HEK293 (cell line): ENCODE measurements around the gene TMEM92.
A peak's percentile ranks its signal among the peaks of the same experiment; 100 is the strongest.

Experiments
- CTCF ChIA-PET: fragments of 350-600 bp; formaldehyde crosslinking; extraction: SDS; loops from one replicate; lab custom pipeline; 2021; ENCODE audit warnings: antibody characterized with exemption; lab: Yijun Ruan, JAX
- POLR2A ChIA-PET: fragments of 300-600 bp; formaldehyde crosslinking; extraction: SDS; loops from one replicate; lab custom pipeline; 2020; ENCODE audit warnings: antibody characterized with exemption, inconsistent platforms; lab: Yijun Ruan, JAX
- H3K27ac ChIP-seq: fragments of 200-500 bp; sonication (Bioruptor generic); 2 replicates; pipeline ENCODE4 v1.5.1; 2014; ENCODE audit warnings: low read depth, low read length, control low read depth, inconsistent platforms; ENCODE audit errors: extremely low read depth
- H3K36me3 ChIP-seq, 2 experiments: fragments of 200-500 bp in 1 of 2; sonication (Bioruptor generic) in 1 of 2; 1 replicate in 1 of 2; 2 replicates in 1 of 2; pipeline ENCODE4 v1.5.1; 2014 to 2017; ENCODE audit warnings: inconsistent platforms in 2 of 2, low read length in 2 of 2; ENCODE audit not compliant: control insufficient read depth in 2 of 2, insufficient read depth in 1 of 2
- H3K4me1 ChIP-seq: fragments of 200-500 bp; sonication (Bioruptor generic); 2 replicates; pipeline ENCODE4 v1.5.1; 2014; ENCODE audit warnings: mild to moderate bottlenecking, low read length, inconsistent platforms; ENCODE audit not compliant: control insufficient read depth, insufficient read depth
- H3K4me3 ChIP-seq: 2 replicates; pipeline ENCODE4 v1.5.1; 2011; ENCODE audit warnings: low read depth, mild to moderate bottlenecking, control low read depth, low read length, moderate library complexity
- H3K9me3 ChIP-seq: fragments of 200-500 bp; sonication (Bioruptor generic); 2 replicates; pipeline ENCODE4 v1.5.1; 2014; ENCODE audit warnings: low read depth, low read length, inconsistent platforms; ENCODE audit not compliant: control insufficient read depth, insufficient read depth
- EGR2 ChIP-seq: fragments of 450-650 bp; formaldehyde crosslinking; IDR thresholded peaks from 2 replicates; pipeline ENCODE4 v1.5.1; 2016; ENCODE audit warnings: low read depth, missing biosample characterization, missing genetic modification characterization
- HOXD13 ChIP-seq: sonication (generic); formaldehyde crosslinking; IDR thresholded peaks from 2 replicates; pipeline ENCODE4 v1.8.0; 2022; ENCODE audit warnings: missing genetic modification reagents, borderline replicate concordance
- ZNF114 ChIP-seq: fragments of 450-650 bp; formaldehyde crosslinking; IDR thresholded peaks from 2 replicates; pipeline ENCODE4 v1.5.0; 2017; ENCODE audit warnings: missing biosample characterization, missing genetic modification characterization
- ZNF138 ChIP-seq: fragments of 450-650 bp; formaldehyde crosslinking; IDR thresholded peaks from 2 replicates; pipeline ENCODE4 v1.5.1; 2016; ENCODE audit warnings: missing biosample characterization, missing genetic modification characterization, borderline replicate concordance
- ZNF514 ChIP-seq: fragments of 450-650 bp; formaldehyde crosslinking; IDR thresholded peaks from 2 replicates; pipeline ENCODE4 v1.5.1; 2016; ENCODE audit warnings: missing biosample characterization, missing genetic modification characterization
- TF ChIP-seq, protein P1 (sequence below): fragments of 450-650 bp; formaldehyde crosslinking; IDR thresholded peaks from 2 replicates; pipeline ENCODE4 v1.5.1; 2016; ENCODE audit warnings: missing biosample characterization, missing genetic modification characterization, low read depth
- TF ChIP-seq, protein P2 (sequence below): fragments of 450-650 bp; formaldehyde crosslinking; IDR thresholded peaks from 2 replicates; pipeline ENCODE4 v1.5.1; 2016; ENCODE audit warnings: missing biosample characterization, missing genetic modification characterization
- TF ChIP-seq, protein P3 (sequence below): fragments of 450-650 bp; formaldehyde crosslinking; IDR thresholded peaks from 2 replicates; pipeline ENCODE4 v1.5.1; 2016; ENCODE audit warnings: missing biosample characterization, missing genetic modification characterization

The TMEM92 gene

DNA sequence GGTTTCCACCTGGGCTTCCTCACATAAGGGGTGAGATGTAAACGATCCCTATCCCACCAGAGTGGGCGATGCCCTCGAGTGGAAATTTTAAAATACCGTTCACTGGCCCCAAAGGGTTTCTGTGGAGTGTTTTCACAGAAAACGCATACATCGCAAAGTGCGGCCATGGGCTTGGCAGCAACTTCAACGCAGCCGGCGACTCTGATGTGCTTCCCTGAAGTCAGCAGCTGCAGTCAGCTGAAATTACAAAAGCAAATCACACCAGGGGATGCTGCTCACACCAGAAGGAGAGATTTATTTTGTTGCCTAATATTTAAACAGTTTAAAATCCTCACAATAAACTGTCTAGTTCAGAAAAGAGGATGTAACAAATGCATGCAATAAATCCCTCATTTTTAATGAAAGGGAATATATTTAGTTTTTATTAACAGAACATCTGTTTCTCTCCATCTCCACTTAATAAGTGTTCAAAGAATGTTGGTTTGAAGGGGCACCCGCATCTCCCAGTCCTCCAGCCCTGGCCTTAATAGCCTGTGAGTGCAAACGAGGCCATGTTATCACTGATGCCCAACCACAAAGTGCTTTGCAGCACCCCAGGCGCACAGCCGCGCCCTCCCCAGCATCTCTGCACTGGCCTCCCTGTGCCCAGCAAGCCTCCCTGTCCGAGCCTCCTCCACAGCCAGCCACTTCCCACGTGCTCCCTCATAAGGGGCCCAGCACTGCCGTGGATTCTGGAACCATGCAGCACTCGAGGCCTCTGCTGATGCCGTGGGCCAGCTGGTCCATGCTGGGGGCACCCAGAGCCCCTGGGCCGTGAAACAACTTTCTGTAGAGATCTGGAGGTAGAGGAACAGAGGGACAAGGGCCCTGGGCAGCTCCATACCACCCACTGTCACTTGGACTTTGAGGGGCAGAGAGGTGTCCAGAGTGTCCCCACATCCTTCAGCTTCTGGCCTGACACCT, 54.4 kb downstream of the TMEM92 start:
- TF ChIP-seq, protein P1, sequence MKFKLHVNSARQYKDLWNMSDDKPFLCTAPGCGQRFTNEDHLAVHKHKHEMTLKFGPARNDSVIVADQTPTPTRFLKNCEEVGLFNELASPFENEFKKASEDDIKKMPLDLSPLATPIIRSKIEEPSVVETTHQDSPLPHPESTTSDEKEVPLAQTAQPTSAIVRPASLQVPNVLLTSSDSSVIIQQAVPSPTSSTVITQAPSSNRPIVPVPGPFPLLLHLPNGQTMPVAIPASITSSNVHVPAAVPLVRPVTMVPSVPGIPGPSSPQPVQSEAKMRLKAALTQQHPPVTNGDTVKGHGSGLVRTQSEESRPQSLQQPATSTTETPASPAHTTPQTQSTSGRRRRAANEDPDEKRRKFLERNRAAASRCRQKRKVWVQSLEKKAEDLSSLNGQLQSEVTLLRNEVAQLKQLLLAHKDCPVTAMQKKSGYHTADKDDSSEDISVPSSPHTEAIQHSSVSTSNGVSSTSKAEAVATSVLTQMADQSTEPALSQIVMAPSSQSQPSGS (tag by site-specific recombination) = no peak
- TF ChIP-seq, protein P2, sequence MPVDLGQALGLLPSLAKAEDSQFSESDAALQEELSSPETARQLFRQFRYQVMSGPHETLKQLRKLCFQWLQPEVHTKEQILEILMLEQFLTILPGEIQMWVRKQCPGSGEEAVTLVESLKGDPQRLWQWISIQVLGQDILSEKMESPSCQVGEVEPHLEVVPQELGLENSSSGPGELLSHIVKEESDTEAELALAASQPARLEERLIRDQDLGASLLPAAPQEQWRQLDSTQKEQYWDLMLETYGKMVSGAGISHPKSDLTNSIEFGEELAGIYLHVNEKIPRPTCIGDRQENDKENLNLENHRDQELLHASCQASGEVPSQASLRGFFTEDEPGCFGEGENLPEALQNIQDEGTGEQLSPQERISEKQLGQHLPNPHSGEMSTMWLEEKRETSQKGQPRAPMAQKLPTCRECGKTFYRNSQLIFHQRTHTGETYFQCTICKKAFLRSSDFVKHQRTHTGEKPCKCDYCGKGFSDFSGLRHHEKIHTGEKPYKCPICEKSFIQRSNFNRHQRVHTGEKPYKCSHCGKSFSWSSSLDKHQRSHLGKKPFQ (tag by site-specific recombination) = 0 out of 2 replicates have a peak, but pooled peaks have one; percentile 55
- Histone ChIP-seq H3K4me3 (no peak overlapping the region), H3K36me3 (no peaks in the 10 kb centered on the region), H3K9me3 (no peaks in the 10 kb centered on the region), H3K27ac (no peak overlapping the region), H3K4me1 (no peaks in the 10 kb centered on the region)
- ChIA-PET CTCF (interaction anchor here (0.6 to 1.0 kb wide), 3 partner anchors 9 to 121 kb away, joined by 3 to 5 read pairs (median 3); no protein-coding TSS in a partner anchor), POLR2A (no interaction called here)

DNA sequence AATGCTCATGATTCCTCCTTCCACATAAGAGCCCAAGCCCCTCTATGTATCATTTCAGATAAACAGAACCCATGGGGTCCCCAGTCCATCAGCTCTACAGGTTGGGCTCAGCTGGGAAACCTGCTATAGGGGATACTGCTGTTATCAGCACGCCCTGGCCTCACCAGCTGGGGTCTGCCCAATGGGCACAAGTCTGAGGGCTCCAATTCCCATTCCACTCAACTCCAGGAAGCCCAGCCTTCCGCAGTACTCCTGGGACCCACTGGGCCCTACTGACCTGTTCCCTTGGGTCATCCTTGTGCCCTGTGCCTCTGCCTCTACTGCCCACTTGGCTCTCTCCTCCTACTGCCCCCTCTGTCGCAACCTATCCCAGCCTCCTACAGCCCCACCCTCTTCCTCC, 55.5 kb downstream of the TMEM92 start:
- no peaks in the 10 kb centered on the region for H3K36me3 ChIP-seq
- TF ChIP-seq, protein P3, sequence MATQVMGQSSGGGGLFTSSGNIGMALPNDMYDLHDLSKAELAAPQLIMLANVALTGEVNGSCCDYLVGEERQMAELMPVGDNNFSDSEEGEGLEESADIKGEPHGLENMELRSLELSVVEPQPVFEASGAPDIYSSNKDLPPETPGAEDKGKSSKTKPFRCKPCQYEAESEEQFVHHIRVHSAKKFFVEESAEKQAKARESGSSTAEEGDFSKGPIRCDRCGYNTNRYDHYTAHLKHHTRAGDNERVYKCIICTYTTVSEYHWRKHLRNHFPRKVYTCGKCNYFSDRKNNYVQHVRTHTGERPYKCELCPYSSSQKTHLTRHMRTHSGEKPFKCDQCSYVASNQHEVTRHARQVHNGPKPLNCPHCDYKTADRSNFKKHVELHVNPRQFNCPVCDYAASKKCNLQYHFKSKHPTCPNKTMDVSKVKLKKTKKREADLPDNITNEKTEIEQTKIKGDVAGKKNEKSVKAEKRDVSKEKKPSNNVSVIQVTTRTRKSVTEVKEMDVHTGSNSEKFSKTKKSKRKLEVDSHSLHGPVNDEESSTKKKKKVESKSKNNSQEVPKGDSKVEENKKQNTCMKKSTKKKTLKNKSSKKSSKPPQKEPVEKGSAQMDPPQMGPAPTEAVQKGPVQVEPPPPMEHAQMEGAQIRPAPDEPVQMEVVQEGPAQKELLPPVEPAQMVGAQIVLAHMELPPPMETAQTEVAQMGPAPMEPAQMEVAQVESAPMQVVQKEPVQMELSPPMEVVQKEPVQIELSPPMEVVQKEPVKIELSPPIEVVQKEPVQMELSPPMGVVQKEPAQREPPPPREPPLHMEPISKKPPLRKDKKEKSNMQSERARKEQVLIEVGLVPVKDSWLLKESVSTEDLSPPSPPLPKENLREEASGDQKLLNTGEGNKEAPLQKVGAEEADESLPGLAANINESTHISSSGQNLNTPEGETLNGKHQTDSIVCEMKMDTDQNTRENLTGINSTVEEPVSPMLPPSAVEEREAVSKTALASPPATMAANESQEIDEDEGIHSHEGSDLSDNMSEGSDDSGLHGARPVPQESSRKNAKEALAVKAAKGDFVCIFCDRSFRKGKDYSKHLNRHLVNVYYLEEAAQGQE = no peak
- TF ChIP-seq EGR2 (tag by site-specific recombination) (0 out of 2 replicates have a peak, but pooled peaks have one; percentile 22), HOXD13 (CRISPR knock-in tag) (no peak)
- TF ChIP-seq, all 188 proteins: peak for 1
- H3K4me1 ChIP-seq = no peaks in the 10 kb centered on the region
- ChIA-PET CTCF (interaction anchor here (1.0 kb wide), 1 partner anchor 10 kb away, joined by 3 read pairs; no protein-coding TSS in a partner anchor), POLR2A (no interaction called here)
- no peaks in the 10 kb centered on the region for H3K9me3 ChIP-seq
- H3K27ac ChIP-seq = no peak overlapping the region
- no peak overlapping the region for H3K4me3 ChIP-seq

DNA sequence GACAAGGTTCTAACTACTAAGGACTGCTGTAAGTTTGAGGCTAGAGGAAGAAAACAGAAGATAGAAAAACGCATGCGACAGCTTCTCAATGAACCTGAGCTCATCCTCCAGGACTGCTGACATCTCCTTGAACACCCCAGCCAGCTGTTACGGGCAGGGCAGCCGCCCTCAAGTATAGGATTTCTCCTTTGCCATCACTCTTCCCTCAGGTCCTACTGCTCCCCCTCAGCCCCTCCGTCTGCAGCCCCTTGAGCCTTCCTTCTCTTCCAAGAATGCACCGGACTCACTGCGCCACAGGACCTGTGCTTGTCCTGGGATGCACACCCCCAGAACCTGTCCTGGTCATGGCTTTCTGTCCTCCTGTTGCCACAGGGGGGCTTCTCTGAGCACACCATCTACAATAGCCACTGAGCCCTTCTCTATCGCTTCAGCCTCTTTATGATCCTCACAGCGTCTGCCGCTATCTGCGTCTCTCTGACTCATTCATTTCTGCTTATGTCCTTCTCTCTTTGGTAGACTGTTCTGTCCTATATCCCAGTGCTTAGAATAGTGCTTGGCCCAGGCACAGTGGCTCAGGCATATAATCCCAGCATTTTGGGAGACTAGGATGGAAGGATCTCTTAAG, 56.0 kb downstream of the TMEM92 start:
- no peak overlapping the region for H3K4me3 ChIP-seq
- no peaks in the 10 kb centered on the region for H3K36me3 ChIP-seq
- POLR2A ChIA-PET = interaction anchor here (1.1 kb wide), 1 partner anchor 149 kb away, joined by 3 read pairs; no protein-coding TSS in a partner anchor
- H3K27ac ChIP-seq = no peak overlapping the region
- H3K4me1 ChIP-seq = no peaks in the 10 kb centered on the region
- TF ChIP-seq ZNF138 (tag by site-specific recombination) (no peak), ZNF514 (tag by site-specific recombination) (no peak), ZNF114 (tag by site-specific recombination) (no peak)
- TF ChIP-seq, all 188 proteins: peak for 0
- CTCF ChIA-PET = interaction anchor here (1.2 kb wide), 1 partner anchor 11 kb away, joined by 3 read pairs; no protein-coding TSS in a partner anchor
- H3K9me3 ChIP-seq = no peaks in the 10 kb centered on the region
